Measurements from ENCODE around the gene CDC23. TPM values are rescaled to one million over a fixed set of nuclear protein-coding genes. Genes with fewer than 3 reads are reported as not detected.

CDC23 gene
- total RNA-seq, 1 experiment from 2014 or later, result 41.3 TPM

GRCh38 chr5:138226910-138227309 lies 13.8 kb upstream of the CDC23 start:
- Mint-ChIP-seq H3K27ac (no peak overlapping the region), H3K27me3 (ENCODE audit: low read depth) (peaks cover 6% of the 10 kb centered on the region), H3K4me1 (peaks cover 3 to 4% of the 10 kb centered on the region in 2 experiments), H3K4me3 (no peak overlapping the region), H3K36me3 (ENCODE audit: insufficient read depth in 1 of 3, low read depth in 3 of 3) (peaks cover 0 to 2% (median 0%) of the 10 kb centered on the region in 3 experiments; a peak in 2 of 7 replicates), H3K9me3 (peaks cover 7 to 12% of the 10 kb centered on the region in 2 experiments)
- H4K91ac ChIP-seq (ENCODE audit: insufficient read length, low read depth, low read length), result no peak overlapping the region
- H3K56ac ChIP-seq (ENCODE audit: insufficient read length, low read depth, low read length), result no peak overlapping the region
- H3K23ac ChIP-seq (ENCODE audit: insufficient read length, low read depth, low read length), result no peak overlapping the region
- DNase-seq, result no peak
- H2BK5ac ChIP-seq (ENCODE audit: insufficient read length, low read length), result no peak overlapping the region
- TF ChIP-seq CTCF (conservative IDR thresholded peaks at IDR 0.05), result no peak
- H4K5ac ChIP-seq (ENCODE audit: insufficient read length, low read depth, low read length), result no peak overlapping the region
- no peak overlapping the region for H2BK12ac ChIP-seq (ENCODE audit: insufficient read length, low read depth, low read length)
- H3K4me1 ChIP-seq (ENCODE audit: insufficient read depth, low read length), result no peaks in the 10 kb centered on the region
- H3K4me2 ChIP-seq (ENCODE audit: insufficient read depth, insufficient read length, low read length), result no peak overlapping the region
- no peak overlapping the region for H2BK15ac ChIP-seq (ENCODE audit: low read depth, low read length)
- H3K14ac ChIP-seq (ENCODE audit: insufficient read depth, low read length), result no peak overlapping the region
- H2BK20ac ChIP-seq (ENCODE audit: low read depth, low read length, poor library complexity, severe bottlenecking), result no peak overlapping the region
- no peak overlapping the region for H3T11ph ChIP-seq (ENCODE audit: low read length)
- H3K9me3 ChIP-seq (ENCODE audit: control insufficient read depth, low read depth, low read length), result no peaks in the 10 kb centered on the region
- H4K20me1 ChIP-seq (ENCODE audit: control insufficient read depth, insufficient read depth, insufficient read length), result no peaks in the 10 kb centered on the region
- no peaks in the 10 kb centered on the region for H3K27me3 ChIP-seq (ENCODE audit: insufficient read depth, low read length)
- no peaks in the 10 kb centered on the region for H3K23me2 ChIP-seq (ENCODE audit: insufficient read length, low read depth, low read length, poor library complexity, severe bottlenecking)
- no peak overlapping the region for H3K9ac ChIP-seq (ENCODE audit: extremely low read depth, insufficient read length, low read length)
- no peak overlapping the region for H3K18ac ChIP-seq (ENCODE audit: insufficient read length, low read depth, low read length)
- H3K79me1 ChIP-seq (ENCODE audit: insufficient read depth, low read depth, low read length, poor library complexity, severe bottlenecking), result no peaks in the 10 kb centered on the region
- H3K27ac ChIP-seq (ENCODE audit: insufficient read length, low read depth, low read length), result no peak overlapping the region
- H2AFZ ChIP-seq (ENCODE audit: low read length), result no peak overlapping the region
- no peak overlapping the region for H4K8ac ChIP-seq (replicated peaks; ENCODE audit: insufficient read length, low read depth, low read length)
- no peaks in the 10 kb centered on the region for H3K79me2 ChIP-seq (ENCODE audit: insufficient read depth, low read length)
- no peak overlapping the region for H3K4ac ChIP-seq (ENCODE audit: low read depth, low read length)
- H2AK5ac ChIP-seq (ENCODE audit: insufficient read length, low read length), result no peak overlapping the region
- H2BK120ac ChIP-seq (ENCODE audit: low read depth, low read length, poor library complexity, severe bottlenecking), result no peak overlapping the region

All from H9 (cell line).